K562 treated with DMSO at 1 percent for 24 hours (cell line): ENCODE results near the gene TREX2. TPM values are rescaled to one million over a fixed set of nuclear protein-coding genes. Genes with fewer than 3 reads are reported as not detected.

ENCODE experiments used
- total RNA-seq: library from RNA; unstranded; fragments of 300-600 nt; gene quantifications from 2 replicates; pipeline ENCODE4 v1.2.3, GENCODE V29; 2022; ENCODE audit warnings: low read depth; ENCODE audit not compliant: insufficient read depth

Gene TREX2
- 1.5 and 4.3 TPM in 2 replicates for total RNA-seq

DNA sequence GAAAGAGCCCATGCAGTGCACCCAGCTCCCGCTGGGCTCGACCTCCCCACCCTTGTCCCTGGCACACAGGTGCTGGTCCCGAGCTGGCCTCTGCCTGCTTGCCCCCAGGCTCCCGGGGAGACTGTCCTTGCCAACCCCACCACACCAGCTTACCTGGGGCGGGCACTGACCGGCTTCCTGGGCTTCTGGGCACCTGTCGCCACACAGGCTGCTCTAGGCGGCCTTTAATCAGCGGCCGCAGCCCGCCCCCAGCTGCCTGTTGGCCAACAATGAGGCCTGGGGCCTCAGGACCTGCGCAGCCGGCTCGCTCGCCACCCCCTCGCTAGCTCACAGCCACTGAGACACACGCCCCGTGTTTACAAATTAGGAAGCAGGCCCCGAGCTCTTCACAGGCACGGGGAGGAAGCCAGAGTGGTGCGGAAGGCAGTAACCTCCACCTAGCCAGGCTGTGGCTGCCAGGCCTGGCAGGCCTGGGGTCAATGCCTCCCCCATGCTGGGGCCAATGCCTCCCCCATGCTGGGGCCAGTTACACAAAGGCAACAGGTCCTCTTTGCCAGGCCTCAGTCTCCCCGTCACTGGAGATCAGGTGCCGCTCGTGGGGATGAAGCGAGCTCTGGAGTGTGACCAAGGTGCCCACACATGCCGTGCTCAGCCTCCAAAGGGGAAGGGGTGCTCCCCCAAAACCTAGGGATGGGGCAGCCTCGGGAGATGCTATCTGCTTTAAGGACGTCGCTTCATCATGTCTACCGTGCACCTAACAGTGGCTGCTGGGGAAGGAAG lies at the start of gene TREX2:
Gene TREX2, minus strand, starts transcription at position 201 of the 780 bp plus-strand sequence. CDS start 626 bp downstream, outside the sequence.

DNA sequence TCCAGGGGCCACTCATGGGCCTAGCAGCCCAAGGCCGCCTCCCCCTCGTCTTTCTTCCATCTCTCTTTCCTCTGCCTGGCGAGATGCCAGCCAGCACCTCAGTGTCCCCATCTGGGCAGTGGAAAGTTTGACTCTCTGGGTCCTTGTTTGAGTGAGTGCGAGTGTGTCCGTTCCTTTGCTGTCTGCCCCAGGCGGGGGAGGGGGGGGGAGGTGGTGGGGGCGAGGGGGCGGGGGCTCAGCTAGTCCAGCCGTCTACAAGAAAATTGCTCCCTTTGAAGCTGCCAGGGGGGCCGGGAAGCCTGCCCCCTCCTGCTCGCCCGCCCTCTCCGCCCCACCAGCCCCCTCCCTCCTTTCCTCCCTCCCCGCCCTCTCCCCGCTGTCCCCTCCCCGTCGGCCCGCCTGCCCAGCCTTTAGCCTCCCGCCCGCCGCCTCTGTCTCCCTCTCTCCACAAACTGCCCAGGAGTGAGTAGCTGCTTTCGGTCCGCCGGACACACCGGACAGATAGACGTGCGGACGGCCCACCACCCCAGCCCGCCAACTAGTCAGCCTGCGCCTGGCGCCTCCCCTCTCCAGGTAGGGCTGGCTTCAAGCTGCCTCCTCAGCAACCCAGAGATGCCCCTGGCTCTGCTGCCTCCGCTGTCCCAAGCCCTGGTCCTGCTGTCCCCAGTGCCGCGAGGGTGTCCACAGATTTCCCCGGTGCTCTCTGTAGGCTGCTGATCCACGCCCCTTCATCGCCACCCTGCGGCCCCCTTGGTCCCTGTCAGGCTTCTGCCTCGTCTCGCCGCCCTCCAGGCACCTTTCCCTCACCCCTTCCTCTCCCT lies 48.9 kb upstream of the TREX2 start, which contains the start of gene BGN:
Gene BGN, plus strand, starts transcription at position 440 of the 821 bp plus-strand sequence. CDS start 9,652 bp downstream, outside the sequence.

DNA sequence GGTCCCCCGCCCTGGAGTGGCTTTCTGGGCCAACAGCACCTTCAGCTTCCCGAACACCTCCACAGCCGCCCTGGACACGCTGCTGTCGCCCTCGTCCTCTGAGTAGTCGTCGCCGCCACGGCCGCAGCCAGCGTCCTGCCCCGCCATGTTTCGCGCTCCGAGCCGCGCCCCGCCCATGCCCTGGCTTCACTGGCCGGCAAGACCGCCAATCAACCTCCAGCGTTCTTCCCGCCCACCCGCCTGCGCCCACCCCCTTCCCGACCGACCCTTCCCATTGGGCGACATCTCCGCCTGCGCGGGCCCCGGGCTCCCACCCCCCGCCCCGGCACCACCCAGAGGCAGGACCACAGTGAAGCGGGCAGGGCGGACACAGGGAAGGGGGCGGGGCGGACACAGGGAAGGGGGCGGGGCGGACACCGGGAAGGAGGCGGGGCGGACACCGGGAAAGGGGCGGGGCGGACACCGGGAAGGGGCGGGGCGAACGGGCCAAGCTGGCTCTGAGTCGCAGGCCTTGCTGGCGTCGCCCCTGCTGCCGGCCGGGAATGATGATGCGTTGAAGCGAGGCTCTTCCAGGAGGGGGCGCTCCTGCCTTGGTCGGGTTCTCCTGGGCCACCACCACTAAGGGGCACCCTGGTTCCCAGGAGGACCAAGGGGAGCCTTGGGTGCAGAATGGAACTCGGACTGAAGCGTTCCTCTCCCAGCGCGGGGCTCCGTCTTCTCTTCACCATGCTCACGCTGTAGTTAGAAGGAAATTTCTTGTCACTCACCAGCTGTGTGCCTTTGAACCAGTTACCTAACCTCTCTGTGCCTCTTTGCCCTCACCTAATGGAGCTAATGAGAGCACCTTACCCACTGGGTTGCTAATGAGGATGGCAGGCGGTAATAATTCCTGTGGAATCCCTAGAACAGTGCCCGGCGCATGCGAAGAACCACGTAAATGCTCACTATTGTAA lies 24.8 kb upstream of the TREX2 start, which contains the start of gene HAUS7:
Gene HAUS7, minus strand, starts transcription at position 166 of the 953 bp plus-strand sequence. Its CDS starts 19 bp downstream, at position 147.

GRCh38 chrX:153411255-153411987 lies 34.4 kb downstream of the TREX2 start, which contains the start of gene ZFP92:
Gene ZFP92, plus strand, starts transcription at chrX:153411472. Its CDS starts 6,851 bp downstream, at chrX:153418323.

DNA sequence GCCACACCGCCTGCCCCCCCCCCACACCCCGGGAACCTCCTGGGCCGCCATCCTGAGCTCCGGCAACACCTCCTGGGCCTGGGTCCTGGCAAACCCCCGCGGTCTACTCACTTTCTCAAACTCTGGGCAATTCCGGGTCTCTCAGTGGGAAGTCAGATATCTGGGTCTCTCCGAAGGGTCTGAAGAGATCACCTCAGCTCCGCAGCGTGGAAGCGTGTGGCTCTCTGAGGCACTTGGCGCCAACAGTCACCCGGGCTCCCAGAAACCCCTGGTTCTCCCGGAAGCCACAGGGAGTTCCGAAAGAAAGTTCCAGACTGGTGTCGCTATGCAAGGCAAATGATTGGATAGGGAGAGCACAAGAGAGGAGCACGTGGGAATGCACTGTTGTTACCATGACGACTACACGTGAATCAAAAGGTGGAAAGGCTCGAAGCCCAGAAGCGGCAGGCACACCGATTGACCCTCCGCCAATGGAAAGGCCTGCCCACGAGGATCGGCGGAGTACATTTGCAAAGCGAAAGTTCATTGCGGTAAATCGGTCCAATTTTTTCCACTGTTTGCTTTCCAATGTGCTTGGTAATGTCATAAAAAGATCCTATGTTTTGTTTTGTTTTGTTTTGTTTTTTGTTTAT lies 44.6 kb downstream of the TREX2 start, which contains the start of gene PNMA6E:
Gene PNMA6E, minus strand, starts transcription at position 218 of the 632 bp plus-strand sequence. CDS start 2,501 bp downstream, outside the sequence.

Other genes with a start within 250 kb of the TREX2 start
- not detected in 2 replicates for gene PNMA6F, start 124.3 kb downstream of the TREX2 start, total RNA-seq
- 18.6 and 19.0 TPM in 2 replicates for gene ZNF275, start 111.9 kb downstream of the TREX2 start, total RNA-seq
- gene PNMA6E, start 44.7 kb downstream of the TREX2 start, total RNA-seq = not detected in 2 replicates
- 4.1 and 4.7 TPM in 2 replicates for gene ZFP92, start 34.6 kb downstream of the TREX2 start, total RNA-seq
- 44.1 and 56.3 TPM in 2 replicates for gene HAUS7, start 24.5 kb upstream of the TREX2 start, total RNA-seq
- gene BGN, start 48.9 kb upstream of the TREX2 start, total RNA-seq = not detected in 2 replicates
- gene ATP2B3, start 71.6 kb upstream of the TREX2 start, total RNA-seq = not detected in 2 replicates
- 45.2 and 46.1 TPM in 2 replicates for gene CCNQ, start 153.1 kb upstream of the TREX2 start, total RNA-seq
- 3.8 and 4.7 TPM in 2 replicates for gene DUSP9, start 201.1 kb upstream of the TREX2 start, total RNA-seq
- 3.2 and 3.4 TPM in 2 replicates for gene PNCK, start 227.8 kb upstream of the TREX2 start, total RNA-seq
- gene SLC6A8, start 241.9 kb upstream of the TREX2 start, total RNA-seq = 44.3 and 46.8 TPM in 2 replicates